Stimulated activated CD8-positive, alpha-beta memory T cell treated with anti-CD3 and anti-CD28 coated beads, Interleukin-12 subunit alpha, Interleukin-12 subunit beta, amount 100 ng/mL, for 1 hour (primary cell): ENCODE data around the gene PMS2.
"Not testable (repeated sequence)": the region's sequence is repeated elsewhere in the genome, so short reads cannot be mapped to it uniquely, and the experiment has no call there.

Source experiments
- DNase-seq: peaks from one replicate; pipeline ENCODE4 v3.0.0-alpha.2; 2020; ENCODE audit warnings: low read depth

PMS2 gene

DNA sequence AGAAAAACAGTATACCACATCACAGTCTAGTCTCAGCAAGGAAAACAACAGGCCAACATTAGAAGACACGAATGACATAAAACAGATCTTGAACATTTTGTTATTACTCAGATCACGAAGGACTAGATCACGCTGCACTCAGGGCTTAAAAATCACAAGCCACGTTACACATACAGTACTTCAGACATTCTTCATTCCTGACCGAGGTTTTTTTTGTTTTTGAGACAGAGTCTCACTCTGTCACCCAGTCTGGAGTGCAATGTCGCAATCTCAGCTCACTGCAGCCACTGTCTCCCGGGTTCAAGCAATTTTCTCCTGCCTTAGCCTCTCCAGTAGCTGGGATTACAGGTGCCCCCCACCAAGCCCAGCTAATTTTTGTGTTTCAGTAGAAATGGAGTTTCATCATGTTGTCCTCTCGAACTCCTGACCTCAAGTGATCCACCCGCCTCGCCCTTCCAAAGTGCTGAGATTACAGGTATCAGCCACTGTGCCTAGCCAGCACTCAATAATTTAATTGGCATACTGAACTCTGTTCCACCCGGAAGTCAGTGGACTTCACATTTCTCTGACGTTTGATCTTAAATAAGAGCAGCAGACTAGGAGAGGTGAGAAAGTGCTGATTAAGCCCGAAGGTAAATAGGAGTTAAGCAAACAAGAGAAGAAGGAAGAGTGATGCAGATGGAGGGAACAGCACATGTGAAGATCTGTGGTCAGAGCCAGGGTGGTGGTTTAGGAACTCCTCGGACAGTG is 3.7 kb upstream of the PMS2 start:
- DNase-seq, result no peak

DNA sequence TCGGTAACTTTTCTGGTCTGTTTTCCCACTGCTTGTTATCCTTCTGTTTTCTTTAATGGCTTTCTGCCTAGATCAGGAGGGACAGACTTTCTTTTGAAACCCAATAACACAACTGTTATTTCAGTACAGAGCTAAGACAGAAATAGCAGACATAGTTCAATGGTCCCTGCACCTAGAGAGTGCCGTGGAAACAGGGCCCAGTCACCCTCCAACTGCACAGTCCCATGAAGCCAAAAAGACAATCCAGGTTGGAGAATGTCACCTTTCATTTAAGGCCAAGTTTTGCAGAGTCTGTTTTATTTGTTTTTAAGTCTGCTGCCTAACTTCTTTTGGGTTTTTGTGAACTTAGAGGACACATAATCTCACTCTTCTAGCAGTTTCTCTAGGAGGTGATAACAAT is 2.7 kb upstream of the PMS2 start:
- DNase-seq, result no peak

DNA sequence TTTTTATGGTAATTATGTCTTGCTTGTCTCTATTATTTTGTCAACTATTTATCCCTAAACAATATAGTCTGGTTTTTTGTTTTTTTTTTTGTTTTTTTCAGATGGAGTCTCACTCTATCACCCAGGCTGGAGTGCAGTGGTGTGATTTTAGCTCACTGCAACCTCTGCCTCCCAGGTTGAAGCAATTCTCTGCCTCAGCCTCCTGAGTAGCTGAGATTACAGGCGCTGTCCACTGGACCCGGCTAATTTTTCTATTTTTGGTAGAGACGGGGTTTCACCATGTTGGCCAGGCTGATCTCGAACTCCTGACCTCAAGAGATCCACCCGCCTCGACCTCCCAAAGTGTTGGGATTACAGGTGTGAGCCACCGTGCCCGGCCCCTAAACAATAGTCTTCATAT is 1.5 kb upstream of the PMS2 start:
- not testable (repeated sequence) for DNase-seq

DNA sequence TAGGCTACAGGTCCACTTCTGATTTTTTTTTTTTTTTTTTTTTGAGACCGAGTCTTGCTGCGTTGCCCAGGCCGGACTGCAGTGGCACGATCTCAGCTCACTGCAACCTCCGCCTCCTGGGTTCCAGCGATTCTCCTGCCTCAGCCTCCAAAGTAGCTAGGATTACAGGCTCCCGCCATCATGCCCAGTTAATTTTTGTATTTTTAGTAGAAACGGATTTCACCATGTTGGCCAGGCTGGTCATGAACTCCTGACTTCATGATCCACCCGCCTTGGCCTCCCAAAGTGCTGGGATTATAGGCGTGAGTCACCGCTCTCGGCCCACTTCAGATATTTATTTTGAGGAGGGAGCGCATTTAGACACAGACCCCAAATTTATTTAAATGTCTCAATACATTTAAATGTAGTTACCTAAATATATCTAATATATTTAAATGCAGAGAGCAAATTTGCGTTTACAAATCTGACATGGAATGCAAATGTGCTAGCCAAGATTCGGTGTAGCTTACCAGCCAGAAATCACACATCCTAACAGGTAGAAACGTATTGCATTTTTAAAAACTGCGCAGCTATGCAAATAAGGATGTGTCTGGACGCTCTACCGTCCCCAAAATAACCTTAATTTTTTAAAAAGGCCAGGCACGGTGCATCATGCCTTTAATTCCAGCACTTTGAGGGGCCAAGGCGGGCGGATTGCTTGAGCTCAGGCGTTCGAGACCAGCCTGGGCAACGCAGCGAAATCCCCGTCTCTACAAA is 836 bp downstream of the PMS2 start:
- DNase-seq, result not testable (repeated sequence)

DNA sequence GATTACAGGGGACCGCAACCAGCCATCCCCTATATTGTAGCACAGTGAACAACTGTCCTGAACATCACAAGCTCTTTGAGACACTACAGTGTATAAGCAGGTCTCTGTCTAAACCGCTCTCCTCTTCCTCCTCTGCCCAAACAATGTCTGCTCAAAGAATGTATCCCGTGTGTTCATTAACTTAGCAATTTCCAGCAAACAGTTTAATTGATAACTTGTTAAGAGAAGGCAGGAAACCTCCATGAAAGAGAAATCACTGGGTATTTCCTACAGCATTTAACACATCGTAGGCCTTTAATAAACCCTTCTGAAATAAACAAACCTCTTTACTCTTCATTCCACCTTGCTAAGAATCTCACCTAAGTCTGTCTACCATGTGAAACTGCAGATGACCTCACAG is 1.5 kb downstream of the PMS2 start:
- no peak for DNase-seq

DNA sequence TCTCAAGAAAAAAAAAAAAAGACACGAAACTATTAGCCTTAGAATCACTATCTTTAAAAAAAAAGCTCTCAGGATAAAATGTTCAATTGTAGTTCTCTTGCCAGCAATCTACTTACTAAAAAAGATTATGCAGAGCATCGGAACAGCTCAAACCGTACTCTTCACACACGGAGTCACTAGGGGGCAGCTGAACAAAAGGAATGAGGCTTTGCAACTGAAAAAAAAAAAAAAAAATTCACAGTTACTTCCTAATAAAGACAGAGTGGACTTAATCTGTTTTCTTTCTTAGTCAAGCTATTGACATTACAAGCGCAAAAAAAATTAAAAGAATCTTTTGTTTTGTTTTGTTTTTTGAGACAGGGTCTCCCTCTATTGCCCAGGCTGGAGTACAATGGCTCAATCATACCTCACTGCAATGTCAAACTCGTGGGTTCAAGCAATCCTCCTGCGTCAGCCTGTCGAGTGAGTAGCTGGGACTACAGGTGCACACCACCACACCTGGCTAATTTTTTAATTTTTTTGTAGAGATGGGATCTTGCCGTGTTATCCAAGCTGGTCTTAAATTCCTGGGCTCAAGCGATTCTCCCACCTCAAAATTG is 11.5 kb downstream of the PMS2 start:
- DNase-seq, result peak; percentile 11

DNA sequence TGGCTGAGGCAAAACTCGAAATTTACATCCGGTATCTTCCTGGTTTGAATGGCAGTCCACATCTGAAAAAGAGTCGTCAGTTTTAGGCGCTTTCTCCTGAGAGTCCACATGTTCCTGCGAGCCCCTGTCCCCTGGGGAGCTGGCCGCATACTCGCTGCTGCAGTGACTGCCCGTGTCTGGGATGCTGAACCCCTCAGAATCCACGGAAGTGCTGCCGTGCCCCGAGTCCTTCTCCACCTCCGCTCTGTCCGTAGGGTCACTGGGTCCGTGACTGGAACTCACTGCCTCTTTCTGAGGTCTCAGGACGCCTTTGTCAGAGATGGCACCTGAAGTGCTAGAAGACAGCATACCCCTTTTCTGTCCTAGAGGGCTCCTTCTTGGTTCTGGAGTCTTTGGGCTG is 21.8 kb downstream of the PMS2 start:
- not testable (repeated sequence) for DNase-seq

DNA sequence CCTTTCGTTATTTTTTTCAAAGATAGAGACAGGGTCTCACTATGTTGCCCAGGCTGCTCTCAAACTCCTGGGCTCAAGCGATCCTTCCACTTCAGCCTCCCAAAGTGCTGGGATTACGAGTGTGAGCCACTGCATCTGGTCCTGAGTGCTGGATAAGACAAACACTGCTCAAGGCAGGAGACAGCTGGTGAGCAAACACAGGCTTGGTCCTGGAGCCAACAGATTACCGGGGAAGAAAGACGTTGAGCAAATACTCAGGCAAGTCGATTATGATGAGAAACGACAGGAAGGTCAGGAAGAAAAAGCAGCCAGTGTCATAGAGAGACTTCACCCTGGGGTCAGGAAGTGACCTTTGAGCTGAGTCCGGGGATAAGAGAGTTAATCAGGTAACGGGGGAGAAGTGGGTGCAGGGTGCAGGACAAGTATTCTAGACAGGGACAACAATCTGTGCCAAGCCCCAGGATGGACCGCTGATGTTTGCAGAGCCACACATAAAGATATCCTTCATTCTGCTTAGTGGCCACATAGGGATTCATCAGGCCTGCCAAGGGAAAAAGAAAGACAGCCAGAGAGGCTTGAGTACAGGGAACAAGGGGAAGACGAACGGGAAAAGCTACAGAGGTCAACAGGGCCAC is 29.1 kb downstream of the PMS2 start:
- DNase-seq, result not testable (repeated sequence)

DNA sequence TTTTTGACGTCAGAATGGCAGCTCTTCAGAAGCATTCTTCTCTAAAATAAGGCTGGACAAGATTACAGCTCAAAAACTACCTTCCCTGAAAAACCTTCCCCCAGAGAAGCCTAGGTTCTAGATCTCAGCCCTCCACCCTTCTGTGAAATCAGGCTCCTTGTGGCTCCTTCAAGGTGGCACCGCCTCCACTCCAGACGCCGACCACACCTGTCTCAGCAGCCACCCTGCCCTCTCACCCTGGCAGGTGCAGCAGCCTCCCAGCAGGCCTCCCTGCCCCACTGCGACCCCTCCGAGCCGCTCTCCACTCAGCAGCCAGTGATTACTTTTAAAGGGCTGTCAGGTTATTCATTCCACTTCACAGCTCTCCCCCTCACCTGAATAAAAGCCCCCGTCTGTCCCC is 35.3 kb downstream of the PMS2 start:
- DNase-seq, result not testable (repeated sequence)

DNA sequence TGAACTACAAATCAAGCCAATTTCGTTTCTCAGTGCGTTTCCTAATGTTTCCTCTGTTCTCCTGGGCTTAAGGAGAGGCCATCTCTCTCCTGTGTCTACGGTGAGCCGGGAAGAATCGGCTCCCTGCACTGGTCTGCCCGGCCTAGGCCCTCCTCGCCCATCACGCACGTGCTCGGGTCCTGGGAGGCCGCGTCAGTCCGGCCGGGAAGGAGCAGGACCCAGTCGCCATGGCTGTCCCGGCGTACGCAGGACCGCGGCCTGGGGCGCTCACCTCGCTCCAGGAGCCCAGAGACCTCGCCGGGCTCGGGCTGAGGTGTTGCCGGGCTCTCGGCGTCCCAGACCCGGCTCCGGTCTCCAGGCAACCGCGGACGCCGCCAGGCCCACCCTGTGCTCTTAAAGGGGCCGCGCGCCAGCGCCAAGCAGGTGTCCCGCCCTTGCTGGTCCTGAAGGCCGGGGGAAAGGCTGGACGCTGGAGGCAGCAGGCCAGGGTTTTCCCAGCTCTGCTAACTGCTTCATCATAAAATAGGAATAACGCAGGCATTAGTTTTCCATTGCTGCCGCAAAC is 38.4 kb downstream of the PMS2 start, which contains the start of gene RSPH10B:
Gene RSPH10B, minus strand, starts transcription at position 343 of the 565 bp plus-strand sequence. CDS start 3,573 bp downstream, outside the sequence.
- DNase-seq, result not testable (repeated sequence)

DNA sequence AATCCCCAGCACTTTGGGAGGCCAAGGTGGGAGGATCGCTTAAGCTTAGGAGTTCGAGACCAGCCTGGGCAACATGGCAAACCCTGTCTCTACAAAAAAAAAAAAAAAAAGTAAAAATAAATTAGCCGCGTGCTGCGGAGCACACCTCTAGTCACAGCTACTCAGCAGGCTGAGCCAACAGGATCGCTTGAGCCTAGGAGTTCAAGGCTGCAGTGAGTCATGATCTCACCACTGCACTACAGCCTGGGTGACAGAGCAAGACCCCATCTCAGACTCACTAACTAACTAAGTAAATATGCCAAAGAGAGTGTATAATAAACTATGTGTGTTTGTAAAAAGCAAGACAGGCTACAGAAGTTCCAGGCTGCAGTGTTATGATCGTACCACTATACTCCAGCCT is 45.0 kb downstream of the PMS2 start:
- DNase-seq, result not testable (repeated sequence)

DNA sequence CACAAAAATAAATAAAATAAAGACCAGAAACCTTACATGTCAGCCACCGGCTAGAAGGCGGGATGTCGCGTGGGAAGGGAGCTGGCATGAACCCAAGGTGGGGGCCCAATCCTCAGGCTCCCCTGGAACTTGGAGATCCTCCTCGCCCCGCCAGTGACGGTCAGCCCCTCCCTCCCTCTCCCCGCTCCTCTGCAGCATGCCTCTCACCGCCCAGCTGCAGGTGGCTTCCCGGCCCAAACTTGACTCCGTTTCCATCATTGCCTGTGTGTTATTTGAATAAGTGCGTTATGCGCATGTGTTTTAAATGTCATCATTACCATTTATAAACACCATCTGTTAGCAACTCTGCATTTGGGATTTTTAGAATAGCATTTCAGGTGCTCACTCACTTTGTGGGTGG is 45.6 kb downstream of the PMS2 start:
- not testable (repeated sequence) for DNase-seq

DNA sequence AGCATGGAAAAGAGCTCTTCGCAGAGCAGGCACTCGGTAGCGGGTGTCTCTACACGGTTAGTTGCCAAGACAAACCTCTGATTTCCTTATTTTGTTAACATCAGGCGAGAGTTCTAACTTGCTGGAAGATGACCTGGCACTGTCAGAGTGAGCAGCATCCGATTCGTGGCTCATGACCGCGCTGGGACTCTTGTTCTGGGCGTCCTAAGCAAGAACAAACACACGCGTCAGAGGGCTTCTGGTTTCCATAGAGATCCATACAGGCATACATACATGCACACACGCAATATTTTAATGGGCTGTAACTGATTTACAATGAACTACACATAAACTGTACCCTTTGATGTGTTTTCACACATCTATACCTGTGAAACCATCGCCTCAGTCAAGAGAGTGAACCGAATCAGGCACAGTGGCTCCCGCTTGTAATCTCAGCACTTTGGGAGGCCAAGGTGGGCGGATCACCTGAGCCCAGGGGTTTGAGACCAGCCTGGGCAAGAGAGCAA is 73.9 kb downstream of the PMS2 start:
- not testable (repeated sequence) for DNase-seq

DNA sequence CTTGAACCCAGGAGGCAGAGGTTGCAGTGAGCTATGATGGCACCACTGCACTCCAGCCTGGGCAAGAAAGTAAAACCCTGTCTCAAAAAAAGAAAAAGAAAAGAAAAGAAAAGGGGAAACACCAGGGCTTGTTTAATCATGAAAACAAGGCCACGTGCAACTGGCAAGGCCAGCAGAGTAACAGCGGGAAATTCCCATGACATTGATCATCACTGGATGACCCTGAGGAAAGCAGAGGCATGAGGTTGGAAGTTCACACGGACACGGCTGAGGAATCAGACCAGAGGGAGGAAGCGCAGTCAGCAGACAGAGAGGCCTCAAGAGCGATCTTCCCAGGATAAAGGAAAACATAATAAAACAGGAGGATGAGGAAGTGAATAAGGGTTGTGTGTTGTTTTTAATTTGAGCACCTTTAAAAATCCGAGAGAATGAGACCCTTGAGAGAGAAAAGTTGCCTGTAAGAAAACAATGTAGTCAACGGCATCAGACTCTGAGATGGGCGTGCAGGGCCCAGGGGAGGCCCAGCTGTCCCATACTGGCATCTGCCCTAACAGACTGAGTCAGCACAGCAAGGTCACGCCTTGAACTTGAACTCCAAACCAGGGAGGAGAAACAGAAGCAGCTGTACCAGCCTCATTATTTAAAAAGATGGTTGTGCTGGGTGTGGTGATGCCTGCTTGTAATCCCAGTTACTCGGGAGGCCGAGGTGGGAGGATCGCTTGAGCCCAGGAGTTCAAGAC is 76.8 kb downstream of the PMS2 start:
- DNase-seq, result not testable (repeated sequence)

DNA sequence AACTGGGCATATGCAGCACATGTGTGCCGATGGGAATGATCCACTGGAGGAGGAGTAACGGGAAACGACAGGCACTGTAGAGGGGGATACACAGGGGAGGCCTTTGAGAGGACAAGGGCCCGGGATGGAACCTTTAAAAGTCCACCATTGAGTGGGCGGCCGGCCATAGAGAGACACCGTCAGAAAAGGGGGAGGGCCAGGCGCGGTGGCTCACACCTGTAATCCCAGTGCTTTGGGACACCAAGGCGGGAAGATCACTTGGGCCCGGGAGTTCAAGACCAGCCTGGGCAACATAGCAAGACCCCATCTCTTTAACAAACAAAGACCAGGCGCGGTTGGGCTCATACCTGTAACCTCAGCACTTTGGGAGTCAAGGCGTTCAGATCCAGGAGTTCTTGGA is 77.6 kb downstream of the PMS2 start:
- DNase-seq, result not testable (repeated sequence)

DNA sequence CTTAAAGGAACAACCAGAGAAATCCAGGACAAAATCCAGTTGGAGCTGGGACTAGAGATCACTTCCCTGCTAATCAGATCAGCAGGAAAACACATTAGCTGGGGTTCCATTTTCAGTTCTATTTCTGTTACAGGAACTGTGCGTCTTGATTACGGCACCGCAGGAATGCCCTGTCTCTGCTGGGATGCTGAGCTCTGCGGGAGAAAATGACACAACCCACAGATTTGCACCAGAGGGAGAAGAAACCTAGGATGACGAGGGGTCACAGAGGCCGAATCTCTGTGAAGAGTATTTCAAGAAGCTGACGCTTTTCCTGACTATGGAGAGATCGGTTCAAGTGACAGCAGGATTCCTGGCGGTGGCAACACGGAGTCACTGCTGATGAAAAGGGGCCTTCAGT is 78.6 kb downstream of the PMS2 start:
- not testable (repeated sequence) for DNase-seq

DNA sequence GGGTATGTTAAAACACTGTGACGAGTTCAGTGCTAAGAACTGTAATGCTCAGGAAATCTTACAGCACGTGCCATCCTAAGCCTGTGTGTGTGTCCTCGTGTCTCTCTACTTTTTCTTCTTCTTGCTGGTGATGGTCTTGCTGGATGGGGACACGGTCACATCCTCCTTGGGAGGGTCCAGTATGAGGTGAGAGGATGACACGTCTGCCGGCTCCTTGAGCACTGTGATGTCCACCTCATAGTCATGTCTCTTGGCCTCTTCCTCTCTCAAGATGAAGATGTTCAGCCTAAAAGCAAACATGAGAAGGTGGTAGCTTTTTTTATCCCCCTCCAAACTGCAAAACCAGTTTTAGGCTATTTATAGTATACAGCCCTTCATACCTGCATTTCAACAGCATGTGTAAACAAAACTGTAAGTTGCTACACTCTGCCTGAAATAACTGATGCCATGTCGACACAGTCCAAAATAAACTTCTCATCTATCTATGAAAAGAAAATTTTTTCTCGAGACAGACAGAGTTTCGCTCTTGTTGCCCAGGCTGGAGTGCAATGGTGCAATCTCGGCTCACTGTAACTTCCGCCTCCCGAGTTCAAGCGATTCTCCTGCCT is 82.5 kb downstream of the PMS2 start:
- not testable (repeated sequence) for DNase-seq

DNA sequence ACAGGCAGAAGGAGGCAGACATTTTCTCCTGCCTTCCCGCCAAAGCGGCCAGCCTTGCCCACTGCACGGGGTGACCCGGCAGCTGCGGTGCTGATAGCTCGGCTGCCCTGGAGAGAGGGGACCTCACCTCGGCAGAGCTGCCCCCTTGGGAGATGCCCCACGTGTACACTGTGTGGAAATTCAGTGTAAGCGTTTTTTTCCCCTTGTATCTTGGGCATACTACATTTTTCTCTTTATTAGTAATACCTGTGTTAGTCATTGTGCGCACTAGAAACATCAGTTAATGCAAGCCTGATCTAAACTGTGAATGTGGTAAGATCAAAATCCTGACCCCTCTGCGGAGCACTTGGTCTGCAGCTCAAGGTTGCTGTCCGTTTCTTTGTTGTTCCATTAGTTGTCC is 84.2 kb downstream of the PMS2 start:
- not testable (repeated sequence) for DNase-seq

DNA sequence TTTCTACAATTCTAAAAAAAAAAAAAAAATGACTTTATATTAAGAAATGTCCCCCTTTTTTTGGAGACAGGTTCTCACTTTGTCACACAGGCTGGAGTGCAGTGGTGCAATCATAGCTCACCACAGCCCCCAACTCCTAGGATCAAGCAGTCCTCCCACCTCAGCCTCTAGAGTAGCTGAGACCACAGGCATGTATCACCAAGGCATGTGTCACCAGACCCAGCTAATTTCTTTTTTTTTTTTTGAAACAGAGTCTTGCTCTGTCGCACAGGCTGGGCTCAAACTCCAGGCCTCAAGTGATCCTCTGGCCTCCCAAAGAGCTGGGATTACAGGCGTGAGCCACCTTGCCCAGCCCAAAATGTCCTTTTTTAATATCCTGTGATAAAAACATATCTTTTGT is 84.7 kb downstream of the PMS2 start:
- DNase-seq, result not testable (repeated sequence)
